GM23338 (cell line): Measurements from ENCODE around the gene SCG3. TPM values are rescaled to one million over a fixed set of nuclear protein-coding genes. Genes with fewer than 3 reads are reported as not detected.

Experiments used
- ATAC-seq: fragments of 200-7000 bp; cut with Tn5 transposase; 3 replicates; pipeline ENCODE4 v1.9.1; 2020
- DNase-seq: peaks from one replicate; pipeline ENCODE4 v3.0.0-alpha.2; 2015; ENCODE audit warnings: low spot score
- H2AFZ ChIP-seq: fragments of 200-600 bp; sonication (generic); 2 replicates; pipeline ENCODE4 v1.8.0; 2016; ENCODE audit warnings: antibody characterized with exemption, mild to moderate bottlenecking, moderate library complexity
- H3F3A ChIP-seq: fragments of 200-600 bp; sonication (generic); replicated peaks from 2 replicates; pipeline ENCODE4 v1.8.0; 2017; ENCODE audit warnings: antibody characterized with exemption, mixed run types, low read depth
- H3K27ac ChIP-seq: fragments of 200-600 bp; sonication (generic); 2 replicates; pipeline ENCODE4 v1.6.1; 2016; ENCODE audit warnings: low read depth
- H3K27me3 ChIP-seq: fragments of 200-600 bp; sonication (generic); 2 replicates; pipeline ENCODE4 v1.8.0; 2016; ENCODE audit warnings: mild to moderate bottlenecking, mixed run types, moderate library complexity; ENCODE audit not compliant: insufficient read depth
- H3K36me3 ChIP-seq: fragments of 200-600 bp; sonication (generic); 2 replicates; pipeline ENCODE4 v1.8.0; 2016; ENCODE audit warnings: mild to moderate bottlenecking; ENCODE audit not compliant: insufficient read depth
- H3K4me1 ChIP-seq: fragments of 200-600 bp; sonication (generic); 2 replicates; pipeline ENCODE4 v1.8.0; 2016; ENCODE audit warnings: mild to moderate bottlenecking, moderate library complexity; ENCODE audit not compliant: insufficient read depth
- H3K4me2 ChIP-seq: fragments of 200-600 bp; sonication (generic); 2 replicates; pipeline ENCODE4 v1.7.1; 2017; ENCODE audit warnings: mixed run types
- H3K4me3 ChIP-seq: fragments of 200-600 bp; sonication (generic); 2 replicates; pipeline ENCODE4 v1.6.1; 2016; ENCODE audit warnings: mixed run types
- H3K79me2 ChIP-seq: fragments of 200-600 bp; sonication (generic); replicated peaks from 2 replicates; pipeline ENCODE4 v1.8.0; 2017; ENCODE audit warnings: mild to moderate bottlenecking; ENCODE audit not compliant: insufficient read depth
- H3K9me2 ChIP-seq: fragments of 200-600 bp; sonication (generic); 2 replicates; pipeline ENCODE4 v1.8.0; 2017; ENCODE audit not compliant: insufficient read depth
- H4K20me1 ChIP-seq: fragments of 200-600 bp; sonication (generic); replicated peaks from 2 replicates; pipeline ENCODE4 v1.8.0; 2017; ENCODE audit warnings: mild to moderate bottlenecking; ENCODE audit not compliant: insufficient read depth
- H3K27ac Mint-ChIP-seq: 2 replicates; pipeline ENCODE4 v1.8.0; 2020; ENCODE audit warnings: inconsistent platforms, mild to moderate bottlenecking, moderate library complexity, mixed read lengths
- H3K27me3 Mint-ChIP-seq: 3 replicates; pipeline ENCODE4 v1.8.0; 2022; ENCODE audit warnings: low read depth, mild to moderate bottlenecking, moderate library complexity, mixed read lengths, inconsistent platforms; ENCODE audit not compliant: insufficient read depth, poor library complexity
- H3K36me3 Mint-ChIP-seq: 3 replicates; pipeline ENCODE4 v1.8.0; 2021; ENCODE audit warnings: low read depth, mild to moderate bottlenecking, inconsistent platforms, moderate library complexity, mixed read lengths
- H3K4me1 Mint-ChIP-seq: 3 replicates; pipeline ENCODE4 v1.8.0; 2020; ENCODE audit warnings: mild to moderate bottlenecking, inconsistent platforms, mixed read lengths
- H3K4me3 Mint-ChIP-seq: 3 replicates; pipeline ENCODE4 v1.8.0; 2021; ENCODE audit warnings: moderate library complexity, mild to moderate bottlenecking, inconsistent platforms, mixed read lengths
- H3K9me3 Mint-ChIP-seq: 3 replicates; pipeline ENCODE4 v1.8.0; 2020; ENCODE audit warnings: moderate library complexity, mild to moderate bottlenecking, inconsistent platforms, mixed read lengths
- CREB1 ChIP-seq: fragments of 250-450 bp; sonication (Bioruptor Pico); IDR thresholded peaks from 2 replicates; pipeline ENCODE4 v1.5.0; 2020; ENCODE audit warnings: low read depth, mild to moderate bottlenecking, moderate library complexity
- CTCF ChIP-seq, 2 experiments: fragments of 200-600 bp in 1 of 2; sonication (generic) in 1 of 2; conservative IDR thresholded peaks; 2 replicates each; pipeline versions ENCODE4 v1.5.1 to v1.6.1; 2016 to 2017; ENCODE audit warnings: antibody characterized with exemption in 2 of 2, low read depth in 2 of 2, mild to moderate bottlenecking in 2 of 2, moderate library complexity in 1 of 2
- ETS1 ChIP-seq: IDR thresholded peaks from 2 replicates; pipeline ENCODE4 v1.6.1; 2016; ENCODE audit warnings: antibody characterized with exemption
- EZH2 ChIP-seq: fragments of 200-600 bp; sonication (generic); IDR thresholded peaks from one replicate; pipeline ENCODE4 v1.8.0; 2017; ENCODE audit warnings: antibody characterized with exemption, mild to moderate bottlenecking, low read depth; ENCODE audit not compliant: unreplicated experiment
- EZH2phosphoT487 ChIP-seq: fragments of 200-600 bp; sonication (generic); IDR thresholded peaks from one replicate; pipeline ENCODE4 v1.8.1; 2018; ENCODE audit warnings: antibody characterized with exemption; ENCODE audit not compliant: unreplicated experiment
- JUNB ChIP-seq: IDR thresholded peaks from one replicate; pipeline ENCODE4 v1.6.1; 2016; ENCODE audit warnings: antibody characterized with exemption; ENCODE audit not compliant: unreplicated experiment
- NANOG ChIP-seq: IDR thresholded peaks from 2 replicates; pipeline ENCODE4 v1.6.1; 2016; ENCODE audit warnings: antibody characterized with exemption, borderline replicate concordance
- POLR2AphosphoS5 ChIP-seq: IDR thresholded peaks from 2 replicates; pipeline ENCODE4 v1.6.1; 2016; ENCODE audit warnings: antibody characterized with exemption, low read depth
- REST ChIP-seq: IDR thresholded peaks from one replicate; pipeline ENCODE4 v1.6.1; 2018; ENCODE audit warnings: antibody characterized with exemption; ENCODE audit not compliant: unreplicated experiment
- STAT1 ChIP-seq: IDR thresholded peaks from one replicate; pipeline ENCODE4 v1.6.1; 2016; ENCODE audit warnings: antibody characterized with exemption; ENCODE audit not compliant: unreplicated experiment
- ZNF114 ChIP-seq: fragments of 250-450 bp; sonication (Bioruptor Pico); IDR thresholded peaks from 2 replicates; pipeline ENCODE4 v1.5.0; 2020; ENCODE audit warnings: mild to moderate bottlenecking, moderate library complexity
- ZNF331 ChIP-seq: fragments of 250-450 bp; sonication (Bioruptor Pico); IDR thresholded peaks from 2 replicates; pipeline ENCODE4 v1.5.0; 2020; ENCODE audit warnings: low read depth, mild to moderate bottlenecking, moderate library complexity
- polyA plus RNA-seq: library from polyadenylated mRNA; unstranded; fragments of >200 nt; fragmentation: Nextera tagmentation; extraction: Ambion mirVana; gene quantifications from 2 replicates; pipeline ENCODE4 v1.2.1, GENCODE V29; 2016
- total RNA-seq: library from RNA; depleted of rRNA; stranded (reverse); fragments of >200 nt; shearing (Covaris generic); gene quantifications from 2 replicates; pipeline ENCODE4 v1.2.3, GENCODE V29; 2014

SCG3 gene
- total and polyA plus RNA-seq, 2 experiments from 2014 or later, result 44.2 to 99.5 TPM

GRCh38 chr15:51677021-51677420, 4.3 kb upstream of the SCG3 start (continued):
- TF ChIP-seq REST, result no peak
- TF ChIP-seq JUNB, result no peak
- no peak for TF ChIP-seq NANOG
- TF ChIP-seq STAT1, result no peak
- no peak for TF ChIP-seq ETS1

GRCh38 chr15:51677452-51677851, 3.9 kb upstream of the SCG3 start:
- Histone ChIP-seq H3K27me3 (no peaks in the 10 kb centered on the region), H3K27ac (no peak overlapping the region), H4K20me1 (no peaks in the 10 kb centered on the region), H2AFZ (no peak overlapping the region; the same call in 1 of the 2 replicates), H3K36me3 (no peaks in the 10 kb centered on the region), H3F3A (no peaks in the 10 kb centered on the region), H3K79me2 (peaks cover 5% of the 10 kb centered on the region; the same call in 1 of the 2 replicates), H3K4me2 (no peak overlapping the region), H3K9me2 (no peaks in the 10 kb centered on the region), H3K4me3 (no peak overlapping the region), H3K4me1 (peaks cover 23% of the 10 kb centered on the region)
- Mint-ChIP-seq H3K4me3 (no peak overlapping the region), H3K36me3 (no peaks in the 10 kb centered on the region), H3K4me1 (peaks cover 20% of the 10 kb centered on the region; the same call in 2 of the 3 replicates), H3K27me3 (peaks cover 10% of the 10 kb centered on the region), H3K9me3 (no peaks in the 10 kb centered on the region), H3K27ac (no peak overlapping the region)
- DNase-seq, result no peak
- ATAC-seq, result no peak
- no peak for TF ChIP-seq POLR2AphosphoS5
- no peak for TF ChIP-seq ZNF114 (CRISPR knock-in tag)
- TF ChIP-seq EZH2phosphoT487, result no peak
- TF ChIP-seq CREB1 (CRISPR knock-in tag), result no peak
- no peak for TF ChIP-seq EZH2
- TF ChIP-seq JUNB, result no peak
- TF ChIP-seq NANOG, result no peak
- TF ChIP-seq ZNF331, result no peak
- TF ChIP-seq ETS1, result no peak
- TF ChIP-seq CTCF (conservative IDR thresholded peaks at IDR 0.05; ENCODE audit: low read depth in 2 of 2), result no peak
- TF ChIP-seq REST, result no peak
- no peak for TF ChIP-seq STAT1
